Calu3 (cell line): ENCODE results near the gene LAMA2. TPM values are rescaled to one million over a fixed set of nuclear protein-coding genes. Genes with fewer than 3 reads are reported as not detected.
"Not testable (repeated sequence)": the region's sequence is repeated elsewhere in the genome, so short reads cannot be mapped to it uniquely, and the experiment has no call there.

ENCODE experiments used
- BruUV-seq: library from RNA; stranded (reverse); fragments of 400-500 nt; replicated peaks from 2 replicates; lab custom pipeline; 2021; lab: Mats Ljungman, UMichigan
- CTCF ChIA-PET: fragments of 300-600 bp; sonication (Branson Sonifier 250); formaldehyde crosslinking; loops from one replicate; lab custom pipeline; 2022; ENCODE audit warnings: antibody characterized with exemption; lab: Charles Lee
- DNase-seq: peaks from one replicate; pipeline ENCODE4 v3.0.0; 2022
- H3K27ac Mint-ChIP-seq: one replicate; pipeline ENCODE4 v1.8.0; 2022; ENCODE audit warnings: mixed read lengths; ENCODE audit not compliant: unreplicated experiment
- H3K27me3 Mint-ChIP-seq: one replicate; pipeline ENCODE4 v1.8.0; 2022; ENCODE audit warnings: mixed read lengths; ENCODE audit not compliant: unreplicated experiment
- H3K36me3 Mint-ChIP-seq: one replicate; pipeline ENCODE4 v1.8.0; 2022; ENCODE audit warnings: mild to moderate bottlenecking, moderate library complexity, mixed read lengths; ENCODE audit not compliant: insufficient read depth, unreplicated experiment
- H3K4me1 Mint-ChIP-seq: one replicate; pipeline ENCODE4 v1.8.0; 2022; ENCODE audit warnings: mild to moderate bottlenecking, low read depth, mixed read lengths; ENCODE audit not compliant: unreplicated experiment
- H3K4me3 Mint-ChIP-seq: one replicate; pipeline ENCODE4 v1.8.0; 2022; ENCODE audit warnings: mild to moderate bottlenecking, low read depth, moderate library complexity, mixed read lengths; ENCODE audit not compliant: unreplicated experiment
- H3K9me3 Mint-ChIP-seq: one replicate; pipeline ENCODE4 v1.8.0; 2022; ENCODE audit warnings: low read depth, mixed read lengths; ENCODE audit not compliant: unreplicated experiment
- CTCF ChIP-seq: fragments of 200-600 bp; IDR thresholded peaks from one replicate; pipeline ENCODE4 v1.8.0; 2022; ENCODE audit warnings: antibody characterized with exemption; ENCODE audit not compliant: unreplicated experiment
- intact Hi-C: fragments of 100-400 bp; cut with micrococcal nuclease; formaldehyde crosslinking; loops from one replicate; pipeline ENCODE4 v1.10.0; 2022; ENCODE audit not compliant: unreplicated experiment
- total RNA-seq: library from RNA; stranded (reverse); gene quantifications from 2 replicates; pipeline ENCODE4 v1.2.3, GENCODE V29; 2022

The LAMA2 gene
- total RNA-seq, 1 experiment from 2014 or later = 0.80 TPM

- CTCF ChIA-PET = interaction anchor here (0.7 kb wide), 1 partner anchor 366 kb away, joined by 4 read pairs; no protein-coding TSS in a partner anchor
- no TSS peak for BruUV-seq
Measured at GRCh38 chr6:129146902-129147301, 264.0 kb downstream of the LAMA2 start.

GRCh38 chr6:129150507-129150906 is 267.6 kb downstream of the LAMA2 start:
- no peak for TF ChIP-seq CTCF
- Mint-ChIP-seq H3K4me1 (no peaks in the 10 kb centered on the region), H3K36me3 (no peaks in the 10 kb centered on the region), H3K27ac (no peak overlapping the region), H3K9me3 (no peaks in the 10 kb centered on the region), H3K4me3 (no peak overlapping the region), H3K27me3 (no peaks in the 10 kb centered on the region)
- DNase-seq = no peak
- BruUV-seq = no TSS peak
- CTCF ChIA-PET = no interaction called here
- intact Hi-C loops = no loop called here

More at GRCh38 chr6:129146902-129147301, 264.0 kb downstream of the LAMA2 start:
- Mint-ChIP-seq H3K27me3 (no peaks in the 10 kb centered on the region), H3K27ac (no peak overlapping the region), H3K4me1 (no peaks in the 10 kb centered on the region), H3K36me3 (no peaks in the 10 kb centered on the region), H3K9me3 (no peaks in the 10 kb centered on the region), H3K4me3 (no peak overlapping the region)
- no peak for DNase-seq
- intact Hi-C loops = no loop called here
- TF ChIP-seq CTCF = no peak

GRCh38 chr6:129153257-129153656 is 270.3 kb downstream of the LAMA2 start:
- no peak overlapping the region for H3K27ac Mint-ChIP-seq
- H3K36me3 Mint-ChIP-seq = no peaks in the 10 kb centered on the region
- BruUV-seq = no TSS peak
- H3K27me3 Mint-ChIP-seq = no peaks in the 10 kb centered on the region
- no peaks in the 10 kb centered on the region for H3K4me1 Mint-ChIP-seq
- no peak overlapping the region for H3K4me3 Mint-ChIP-seq
- DNase-seq = no peak
- no peak for TF ChIP-seq CTCF
- CTCF ChIA-PET = no interaction called here
- intact Hi-C loops = no loop called here
- no peaks in the 10 kb centered on the region for H3K9me3 Mint-ChIP-seq

GRCh38 chr6:129159242-129159641 is 276.3 kb downstream of the LAMA2 start:
- BruUV-seq, CTCF ChIA-PET, H3K27ac Mint-ChIP-seq, H3K36me3 Mint-ChIP-seq, H3K4me1 Mint-ChIP-seq, intact Hi-C loops, H3K27me3 Mint-ChIP-seq, H3K4me3 Mint-ChIP-seq, H3K9me3 Mint-ChIP-seq, DNase-seq: not testable (repeated sequence)

- Mint-ChIP-seq H3K27ac (no peak overlapping the region), H3K27me3 (no peaks in the 10 kb centered on the region), H3K36me3 (no peaks in the 10 kb centered on the region), H3K4me1 (no peaks in the 10 kb centered on the region), H3K9me3 (no peaks in the 10 kb centered on the region), H3K4me3 (no peak overlapping the region)
- intact Hi-C loops = no loop called here
- TF ChIP-seq CTCF = no peak
- no TSS peak for BruUV-seq
- CTCF ChIA-PET = no interaction called here
- DNase-seq = no peak
Measured at GRCh38 chr6:129162605-129163004, 279.7 kb downstream of the LAMA2 start.
